Cortex of kidney (tissue), 1 donor: Measurements from ENCODE around the gene SPSB3.

ENCODE experiments used
- DNase-seq: peaks from one replicate; lab custom pipeline; 2025; lab: John Stamatoyannopoulos, UW

Gene SPSB3

DNA sequence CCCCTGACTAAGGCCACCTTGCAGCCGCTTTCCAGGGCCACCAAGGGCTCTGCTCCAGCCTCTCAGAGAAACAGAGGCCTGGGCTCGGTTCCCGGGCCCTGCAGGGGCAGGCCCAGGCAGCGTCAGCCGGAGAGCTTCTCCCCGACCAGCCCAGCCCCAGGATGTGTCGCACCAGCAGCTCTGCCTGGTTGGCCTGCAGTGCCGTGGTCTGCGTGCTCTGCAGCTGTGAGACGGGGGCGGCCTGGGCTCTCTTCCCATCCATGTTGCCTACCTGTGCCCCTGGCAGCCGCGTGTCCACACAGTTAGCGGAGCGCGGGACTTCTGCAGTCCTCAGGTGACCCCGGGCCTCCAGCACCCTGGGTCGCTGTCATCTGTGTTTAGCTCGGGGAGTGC is 6.3 kb upstream of the SPSB3 start:
- DNase-seq: no peak

DNA sequence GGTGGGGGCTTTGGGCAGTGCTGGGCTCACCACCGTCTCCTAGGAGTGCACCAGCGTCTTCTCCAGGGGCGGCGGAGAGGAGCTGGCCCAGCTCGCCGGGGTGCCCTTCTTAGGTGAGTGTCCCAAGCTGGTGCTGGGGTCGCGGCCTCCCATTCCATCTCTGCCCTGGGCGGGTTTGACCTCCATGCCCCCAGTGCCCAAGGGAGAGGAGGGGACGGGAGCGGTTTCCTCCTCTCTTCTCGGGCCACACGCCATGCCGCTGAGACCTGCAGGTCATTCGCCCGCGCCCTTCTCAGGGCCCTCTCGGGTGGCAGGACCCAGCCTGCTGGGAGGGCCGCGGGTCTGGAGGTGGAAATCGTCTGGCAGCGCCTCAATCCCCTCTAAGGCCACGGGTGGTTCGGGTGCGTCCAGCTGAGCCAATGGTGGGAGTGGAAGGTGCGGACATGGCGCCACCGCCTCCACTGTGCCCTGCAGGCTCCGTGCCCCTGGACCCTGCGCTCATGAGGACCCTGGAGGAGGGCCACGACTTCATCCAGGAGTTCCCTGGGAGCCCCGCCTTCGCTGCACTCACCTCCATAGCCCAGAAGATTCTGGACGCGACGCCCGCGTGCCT is 5.8 kb upstream of the SPSB3 start:
- DNase-seq: no peak

DNA sequence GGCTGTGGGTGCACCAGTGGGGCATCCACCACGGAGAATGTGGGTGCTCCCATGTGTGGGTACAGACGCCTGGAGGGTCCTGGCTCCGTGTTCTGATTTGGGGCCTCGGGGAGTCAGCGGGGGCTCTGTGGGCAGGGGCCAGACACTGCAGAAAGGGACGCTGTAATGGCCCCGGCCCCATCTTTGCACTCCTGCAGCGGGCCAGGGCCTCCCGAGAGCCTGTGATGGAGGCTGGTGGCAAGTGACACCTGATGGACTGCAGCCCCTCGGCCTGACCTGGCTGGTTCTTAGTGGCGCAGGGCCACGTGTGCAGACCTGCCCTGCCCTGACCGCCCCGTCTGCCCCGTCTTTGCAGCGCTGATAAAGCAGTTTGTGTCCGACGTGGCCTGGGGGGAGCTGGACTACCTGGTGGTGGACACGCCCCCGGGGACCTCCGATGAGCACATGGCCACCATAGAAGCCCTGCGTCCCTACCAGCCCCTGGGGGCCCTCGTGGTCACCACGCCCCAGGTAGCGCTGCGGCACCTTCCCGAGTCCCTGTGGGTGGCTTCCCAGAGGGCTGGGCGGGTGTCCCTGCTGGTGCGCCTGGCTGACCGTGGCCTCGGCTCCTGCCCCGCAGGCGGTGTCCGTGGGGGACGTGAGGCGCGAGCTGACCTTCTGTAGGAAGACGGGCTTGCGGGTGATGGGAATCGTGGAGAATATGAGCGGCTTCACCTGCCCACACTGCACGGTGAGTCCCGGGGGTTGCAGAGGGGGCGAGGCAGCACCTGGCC is 5.1 kb upstream of the SPSB3 start:
- no peak for DNase-seq

DNA sequence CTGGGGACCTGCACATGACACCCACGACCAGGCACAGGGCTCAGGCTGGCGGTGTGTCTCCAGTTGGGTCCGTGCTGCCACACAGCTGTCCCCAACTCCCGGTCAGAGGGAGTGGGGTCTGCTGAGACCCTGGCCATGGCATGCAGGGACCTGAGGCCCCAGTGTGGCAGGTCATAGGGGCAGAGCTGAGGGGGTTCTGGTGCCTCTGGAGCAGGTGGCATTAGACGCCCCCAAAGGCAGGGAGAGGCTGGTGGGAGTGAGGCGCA is 4.6 kb upstream of the SPSB3 start:
- no peak for DNase-seq

DNA sequence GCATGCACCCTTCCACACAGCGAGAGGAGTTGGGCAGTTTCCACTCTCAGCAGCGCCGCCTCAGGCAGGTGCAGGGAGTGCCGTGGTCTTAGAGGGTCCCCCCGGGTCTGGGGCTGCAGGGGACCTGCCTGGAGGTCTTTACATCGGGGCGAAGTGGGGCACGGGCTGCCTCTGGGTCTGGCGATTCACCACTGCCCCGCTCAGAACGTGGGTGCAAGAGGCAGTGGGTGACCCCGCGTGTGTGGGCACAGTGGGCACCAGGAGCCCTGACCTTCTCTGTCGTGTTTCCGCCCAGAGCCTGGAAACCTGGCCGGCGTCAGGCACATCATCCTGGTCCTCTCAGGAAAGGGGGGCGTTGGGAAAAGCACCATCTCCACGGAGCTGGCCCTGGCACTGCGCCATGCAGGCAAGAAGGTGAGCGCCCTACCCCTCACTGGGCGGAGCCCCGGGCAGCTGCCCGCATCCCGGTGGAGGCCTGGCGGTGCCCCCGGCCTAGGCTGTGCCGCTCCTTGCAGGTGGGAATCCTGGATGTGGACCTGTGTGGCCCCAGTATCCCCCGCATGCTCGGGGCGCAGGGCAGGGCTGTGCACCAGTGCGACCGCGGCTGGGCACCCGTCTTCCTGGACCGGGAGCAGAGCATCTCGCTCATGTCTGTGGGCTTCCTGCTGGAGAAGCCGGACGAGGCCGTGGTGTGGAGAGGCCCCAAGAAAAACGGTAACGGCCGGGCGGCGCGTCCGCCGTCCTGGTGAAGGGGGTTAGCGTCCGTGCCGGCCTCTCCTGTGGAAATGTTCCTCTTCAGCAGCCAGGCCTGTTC is 4.1 kb upstream of the SPSB3 start:
- no peak for DNase-seq

DNA sequence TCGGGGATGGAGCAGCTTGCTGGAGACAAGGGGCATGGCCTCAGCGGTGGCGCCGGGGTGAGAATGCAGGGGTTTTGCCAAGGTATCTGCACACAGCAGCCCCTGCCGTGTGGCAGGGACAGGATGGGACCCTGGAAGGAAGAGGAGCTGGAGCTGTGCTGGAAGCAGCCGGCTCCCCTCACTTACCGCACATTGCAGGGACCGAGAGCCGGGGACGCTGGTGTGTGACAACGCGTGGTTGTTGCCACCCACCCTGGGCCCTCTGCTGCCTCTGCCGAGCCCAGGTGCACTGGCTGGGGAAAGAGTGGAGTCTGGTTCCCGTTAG is 3.4 kb upstream of the SPSB3 start:
- DNase-seq: no peak

DNA sequence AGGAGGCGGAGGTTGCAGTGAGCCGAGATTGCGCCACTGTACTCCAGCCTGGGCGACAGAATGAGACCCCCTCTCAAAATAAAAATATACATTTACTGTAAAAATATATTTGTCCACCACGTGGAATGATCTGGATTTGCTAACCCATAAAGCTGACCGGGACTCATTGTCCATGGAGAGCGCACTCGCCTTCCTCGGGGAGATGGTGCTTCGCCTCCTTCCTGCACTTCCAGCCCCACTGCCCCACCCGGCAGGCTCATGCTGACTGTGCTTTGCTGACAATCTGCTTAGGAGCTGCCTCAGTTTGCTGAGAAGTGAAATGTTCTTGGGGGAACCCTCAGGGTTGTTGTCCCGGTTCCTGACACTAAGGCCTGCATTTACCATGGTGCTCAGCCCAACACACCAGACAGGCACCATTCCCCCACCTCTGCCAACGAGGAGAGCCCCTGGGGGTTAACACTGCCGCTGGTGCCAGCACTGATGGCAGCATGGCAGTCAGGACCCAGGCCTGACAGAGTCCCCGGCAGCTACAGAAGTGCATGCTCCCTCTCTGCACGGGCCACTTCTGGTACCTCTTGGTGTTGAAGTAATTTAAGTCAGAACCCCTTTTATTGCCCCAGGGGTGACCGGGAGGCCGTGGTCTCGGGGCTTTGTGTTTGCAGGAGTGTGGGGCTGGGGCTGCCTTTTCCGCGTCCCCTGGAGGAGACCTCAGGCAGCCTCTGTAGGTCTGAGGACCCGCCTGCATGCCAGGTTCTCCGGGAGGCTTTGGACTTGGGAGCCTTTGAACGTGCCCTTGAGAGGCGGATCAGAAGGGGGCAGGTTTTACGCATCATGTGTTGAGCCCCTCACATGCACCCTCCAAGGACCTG is 2.8 kb upstream of the SPSB3 start:
- DNase-seq: no peak

DNA sequence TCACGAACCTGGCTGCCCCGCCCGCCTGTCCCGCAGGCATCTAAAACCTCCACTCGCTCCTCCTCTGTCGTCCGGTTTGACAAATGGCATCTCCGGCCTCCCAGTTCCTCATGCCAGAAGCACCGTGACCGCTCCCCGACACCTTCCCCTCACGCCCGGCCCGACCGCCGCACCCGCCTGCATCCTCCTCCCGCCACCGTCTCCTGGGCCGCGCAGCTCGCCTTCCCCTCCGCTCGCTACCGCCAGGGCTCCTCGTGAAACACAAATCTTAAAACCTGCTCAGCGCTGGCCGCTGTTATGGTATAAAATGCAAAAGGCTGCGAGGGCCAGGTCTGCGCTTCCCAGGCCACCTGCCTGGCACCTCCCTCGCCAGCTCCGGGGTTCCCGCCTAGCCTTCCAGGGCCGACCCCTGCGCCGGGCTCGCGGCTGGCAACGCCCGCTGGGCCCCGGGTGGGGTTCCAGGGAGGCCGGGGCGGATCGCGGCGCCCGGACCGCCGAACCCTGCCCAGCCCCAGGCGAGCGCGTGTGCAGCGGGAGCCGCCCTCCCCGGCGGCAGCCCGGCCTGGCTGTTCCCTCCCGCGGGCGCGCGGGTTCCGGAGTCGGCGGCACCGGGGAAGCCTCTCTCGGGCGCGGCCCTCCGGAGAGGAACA is 488 bp downstream of the SPSB3 start:
- no peak for DNase-seq

DNA sequence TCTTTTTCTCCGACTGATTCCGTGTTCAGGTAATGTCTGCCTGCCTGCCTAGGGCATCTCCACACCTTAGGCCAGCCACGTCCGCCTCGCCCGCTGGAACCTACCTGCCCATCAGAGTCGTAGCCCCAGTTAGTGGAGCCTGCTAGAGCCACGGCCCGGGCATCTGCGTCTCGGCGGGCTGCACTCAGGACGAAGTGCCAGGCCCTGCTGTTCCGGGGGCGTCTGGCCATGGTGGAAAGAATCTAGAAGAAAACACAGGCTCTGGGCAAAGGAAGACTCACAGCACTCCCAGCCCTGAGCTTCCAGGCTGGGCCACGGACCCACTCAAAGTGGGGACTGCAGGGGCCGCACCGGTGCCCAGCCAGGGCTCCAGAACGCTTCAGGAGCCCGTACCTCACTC is 1.1 kb downstream of the SPSB3 start:
- no peak for DNase-seq

DNA sequence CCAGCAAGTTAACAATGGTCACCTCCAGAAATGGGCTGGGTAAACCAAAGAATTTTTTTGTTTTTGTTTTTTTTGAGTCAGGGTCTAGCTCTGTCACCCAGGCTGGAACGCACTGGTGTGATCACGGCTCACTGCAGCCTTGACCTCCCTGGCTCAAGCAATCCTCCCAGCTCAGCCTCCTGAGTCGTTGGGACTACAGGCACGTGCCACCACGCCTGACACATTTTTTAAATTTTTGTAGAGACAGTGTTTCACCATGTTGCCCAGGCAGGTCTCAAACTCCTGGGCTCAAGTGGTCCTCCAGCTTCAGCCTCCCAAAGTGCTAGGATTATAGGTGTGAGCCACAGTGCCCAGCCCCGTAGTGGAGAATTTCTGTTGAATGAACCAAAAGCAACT is 1.7 kb downstream of the SPSB3 start:
- no peak for DNase-seq

DNA sequence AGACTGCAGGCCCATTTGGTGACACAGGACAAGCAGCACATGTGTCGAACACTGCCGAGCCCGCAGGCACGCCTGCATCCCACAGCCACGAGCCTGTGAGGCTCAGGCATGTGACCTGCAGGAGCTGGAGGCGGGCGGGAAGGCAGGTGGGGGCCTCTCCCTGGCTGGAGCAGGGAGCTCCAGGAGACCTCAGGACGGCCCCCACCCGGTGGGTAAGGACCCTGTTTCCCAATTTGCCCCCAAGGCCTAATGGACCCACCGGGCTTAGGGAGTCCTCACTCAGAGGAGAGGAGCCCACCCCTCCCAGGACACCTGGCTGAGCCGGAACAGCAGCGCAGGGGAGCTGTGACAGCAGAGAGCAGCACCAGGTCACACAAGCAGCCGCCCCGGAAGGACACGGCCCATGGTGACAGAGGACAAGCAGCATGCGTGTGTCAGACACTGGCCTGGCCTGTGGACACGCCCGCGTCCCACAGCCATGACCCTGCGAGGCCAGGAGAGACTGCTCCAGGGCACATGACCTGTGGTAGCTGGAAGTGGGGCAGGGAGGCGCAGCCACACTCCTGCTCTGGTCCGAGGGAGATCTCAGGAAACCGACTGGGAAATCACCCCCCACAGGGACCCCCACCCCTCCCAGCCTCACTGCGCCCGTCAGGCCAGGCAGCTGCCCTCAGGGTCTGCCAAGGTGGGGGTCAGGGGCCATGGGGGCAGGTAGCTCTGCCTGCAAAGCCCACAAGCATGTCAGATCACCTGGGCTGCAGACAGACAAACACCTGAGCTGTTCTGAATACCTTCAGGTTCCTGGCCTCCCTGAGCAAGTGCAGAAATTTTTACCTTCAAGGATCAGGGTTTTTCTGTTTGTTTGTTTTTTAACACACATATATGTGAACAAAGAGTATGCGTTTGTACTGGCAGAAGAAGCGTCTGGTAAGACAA is 2.4 kb downstream of the SPSB3 start:
- no peak for DNase-seq

DNA sequence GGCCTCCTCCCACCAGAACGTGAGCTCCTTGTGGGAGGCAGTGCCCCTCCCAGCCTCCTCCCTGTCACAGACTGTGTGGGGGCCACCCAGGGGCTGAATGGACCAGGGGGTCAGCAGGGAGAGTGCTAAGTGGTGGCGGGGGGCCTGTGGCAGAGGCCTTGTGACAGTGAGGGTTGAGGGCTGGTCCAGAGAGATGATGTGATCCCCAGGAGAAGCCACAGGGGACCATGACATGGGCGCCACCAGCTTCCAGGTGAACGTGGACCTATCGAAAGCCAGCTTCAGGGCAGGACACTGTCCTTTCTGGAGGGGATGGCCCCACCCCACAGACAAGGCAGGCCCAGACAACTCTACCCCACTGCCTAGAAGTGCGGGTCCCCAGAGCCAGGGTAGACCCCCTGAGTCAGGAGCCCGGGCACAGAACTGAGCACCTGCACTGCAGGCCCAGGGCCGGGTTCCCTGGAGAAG is 3.1 kb downstream of the SPSB3 start:
- DNase-seq: no peak

DNA sequence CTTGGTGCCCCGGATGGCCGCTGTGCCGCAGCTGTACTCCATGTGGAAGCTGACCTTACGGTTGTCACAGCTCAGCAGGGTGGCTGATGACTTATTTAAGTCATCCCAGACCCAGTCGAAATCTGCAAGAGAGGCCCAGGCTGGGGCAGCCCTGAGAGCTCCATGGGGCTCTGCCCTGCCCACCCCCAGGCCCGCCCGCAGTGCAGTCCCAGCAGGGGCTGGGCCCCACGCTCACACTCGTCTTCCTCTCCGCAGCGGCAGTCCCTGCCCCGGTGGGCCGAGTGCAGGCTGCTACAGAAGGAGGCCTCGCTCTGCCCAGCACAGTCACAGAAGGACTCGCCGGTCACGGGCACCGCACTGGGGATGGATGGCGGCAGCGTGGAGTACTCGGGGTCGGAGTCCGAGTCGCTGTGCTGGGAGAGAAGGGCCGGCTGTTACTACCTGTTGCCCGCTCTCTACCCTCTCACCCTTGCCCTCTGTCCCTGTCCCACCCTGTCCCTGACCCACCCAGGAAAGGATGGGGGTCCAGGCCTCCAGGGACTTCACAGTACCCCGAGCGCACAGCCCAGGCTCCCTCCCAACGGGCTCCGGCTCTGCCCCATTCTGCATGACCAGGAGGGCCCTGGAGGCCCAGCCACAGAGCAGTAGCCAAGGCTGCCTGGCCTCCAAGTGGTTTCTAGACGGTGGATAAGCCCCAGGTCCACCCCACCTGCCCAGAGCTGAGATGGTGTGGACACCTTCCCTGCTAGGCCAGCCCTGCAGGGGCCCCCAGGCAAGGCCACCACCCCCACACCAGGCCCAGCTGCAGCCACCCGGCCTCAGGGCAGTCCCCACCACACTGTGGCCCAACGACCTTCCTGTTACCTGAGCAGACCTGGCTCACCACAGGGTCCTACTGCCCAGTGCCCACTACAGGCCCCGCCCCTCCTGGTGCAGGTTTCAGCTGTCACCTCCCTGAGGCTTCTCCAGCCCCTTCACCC is 3.9 kb downstream of the SPSB3 start:
- DNase-seq: no peak

DNA sequence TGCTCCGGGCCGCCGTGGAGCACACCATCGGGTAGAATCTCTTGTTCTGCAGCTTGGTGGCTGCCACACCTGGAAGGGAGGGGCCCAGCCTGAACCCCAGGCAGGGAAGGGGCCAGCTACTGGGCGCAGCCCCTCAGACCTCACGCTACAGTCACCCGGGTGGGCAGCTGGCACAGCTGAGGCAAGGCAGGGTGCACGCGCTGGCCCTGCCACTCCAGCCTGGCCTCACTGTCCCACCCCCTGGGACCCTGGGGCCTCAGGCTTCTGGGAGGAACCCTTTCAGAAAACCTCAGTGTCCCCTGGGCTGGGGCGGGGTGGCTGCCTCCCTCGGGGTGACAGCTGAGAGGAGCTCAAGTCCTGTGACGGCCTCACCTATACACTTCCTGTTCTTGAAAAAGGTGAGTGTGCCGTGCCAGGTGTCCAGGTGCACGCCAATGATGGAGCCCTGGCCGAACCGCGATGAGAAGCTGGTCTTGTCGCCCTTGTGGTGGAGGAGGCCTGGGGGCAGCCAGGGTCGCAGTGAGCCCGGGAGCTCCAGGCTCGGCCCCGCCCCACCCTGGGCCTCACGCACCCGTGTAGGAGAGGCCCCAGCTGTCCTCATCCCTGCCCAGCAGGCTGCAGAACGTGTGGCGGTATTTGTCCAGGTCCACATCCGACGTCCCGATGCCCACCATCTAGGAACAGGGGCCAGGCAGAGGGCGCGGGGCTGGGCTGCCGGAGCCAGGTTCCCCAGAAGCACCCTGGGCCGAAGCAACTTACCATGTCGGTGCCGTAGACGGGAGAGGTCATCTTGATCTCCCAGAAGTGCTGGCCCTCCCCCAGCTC is 4.8 kb downstream of the SPSB3 start:
- no peak for DNase-seq

DNA sequence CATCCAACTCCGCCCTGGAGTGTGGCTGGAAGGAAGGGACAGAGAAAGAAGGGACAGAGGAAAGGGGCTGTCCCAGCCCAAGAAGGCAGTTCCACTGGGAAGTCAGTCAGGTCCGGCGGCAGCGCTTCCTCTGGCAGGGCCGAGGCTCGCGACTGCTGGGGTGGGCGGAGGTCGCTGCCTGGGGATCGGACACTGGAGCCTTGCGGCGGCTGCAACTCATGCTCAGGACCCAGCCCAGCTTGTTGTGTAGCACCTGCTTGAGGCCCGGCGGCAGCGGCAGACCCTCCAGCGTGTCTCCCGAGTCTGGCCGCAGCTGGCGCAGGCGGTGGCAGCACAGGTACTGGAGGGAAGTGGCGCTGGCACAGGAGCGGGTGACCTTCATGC is 5.4 kb downstream of the SPSB3 start:
- no peak for DNase-seq

DNA sequence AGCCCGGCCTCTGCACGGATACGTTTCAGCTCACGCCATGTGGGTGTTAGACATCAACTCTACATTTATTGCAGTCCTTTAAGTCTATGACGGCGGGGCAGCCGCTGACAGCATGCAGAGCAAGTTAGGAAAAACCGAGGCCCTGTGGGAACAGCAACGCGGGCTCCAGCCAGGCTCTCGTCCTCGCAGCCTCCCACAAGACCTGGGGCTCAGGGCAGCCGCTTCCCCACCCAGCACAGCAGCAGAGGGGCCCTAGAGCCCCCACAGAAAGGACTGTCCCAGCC is 5.8 kb downstream of the SPSB3 start:
- DNase-seq: no peak

DNA sequence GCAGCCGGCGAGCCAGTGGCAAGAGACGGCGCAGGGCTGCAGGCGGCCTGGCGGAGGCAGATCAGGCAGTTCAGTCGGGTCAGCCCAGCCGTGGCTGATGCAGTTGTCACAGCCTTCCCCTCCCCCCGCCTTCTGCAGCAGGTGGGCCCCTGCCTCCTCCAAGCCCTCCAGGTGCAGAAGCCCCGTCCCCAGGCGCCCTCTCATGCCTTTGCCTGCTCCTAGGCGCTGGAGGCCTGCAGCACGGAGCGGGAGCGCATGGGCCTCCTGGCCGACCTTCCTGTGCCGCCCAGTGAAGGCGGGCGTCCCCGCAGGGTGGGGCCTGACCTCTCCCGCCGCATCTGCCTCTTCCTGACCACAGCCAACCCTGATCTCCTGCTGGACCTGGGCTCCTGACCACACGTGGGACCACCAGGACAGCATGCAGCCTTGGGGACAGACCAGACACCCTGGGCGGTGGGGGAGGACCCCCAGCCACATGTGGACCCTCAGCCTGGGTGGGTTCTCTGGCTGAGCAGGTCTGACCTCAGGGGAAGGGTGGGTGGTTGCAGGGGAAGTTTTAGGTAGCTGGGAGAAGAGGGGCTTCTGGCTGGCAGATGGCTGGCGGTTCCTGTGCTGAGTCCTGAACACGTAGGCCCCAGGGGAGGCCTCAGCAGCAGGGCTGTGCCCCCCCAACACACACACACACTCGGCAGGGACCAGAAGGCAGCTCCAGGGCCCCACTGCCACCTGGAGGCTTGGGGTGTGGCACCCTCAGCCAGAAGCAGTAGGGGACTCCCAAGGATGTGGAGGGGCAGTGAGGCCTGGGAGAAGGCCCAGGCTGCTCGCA is 6.3 kb downstream of the SPSB3 start:
- DNase-seq: no peak
